GM21381 (cell line): ENCODE results near the gene MIR17HG.
"Not testable (repeated sequence)": the region's sequence is repeated elsewhere in the genome, so short reads cannot be mapped to it uniquely, and the experiment has no call there.

ENCODE experiments used
- ATAC-seq: cut with Tn5 transposase; IDR thresholded peaks from one replicate; pipeline ENCODE4 v1.9.1; 2021; ENCODE audit warnings: mild to moderate bottlenecking, moderate library complexity; ENCODE audit not compliant: unreplicated experiment

The MIR17HG gene

DNA sequence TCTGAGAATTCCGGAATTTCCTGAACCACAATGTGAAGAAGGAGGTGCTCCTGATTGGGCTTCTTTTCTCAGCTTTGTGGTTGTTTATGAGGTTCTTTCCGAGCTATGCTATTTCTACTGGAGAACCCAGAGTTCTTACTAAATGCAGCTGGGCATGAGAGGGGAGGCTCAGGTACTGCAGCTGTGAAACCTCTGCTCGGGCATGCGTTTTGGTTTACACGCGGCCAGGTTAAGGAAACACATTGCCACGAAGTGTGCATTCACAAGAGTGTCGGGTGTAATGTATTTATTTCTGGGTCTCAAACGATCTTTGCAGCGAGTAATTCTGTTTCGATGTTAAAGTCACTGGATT, 661 bp upstream of the MIR17HG start:
- peak; percentile 18 for ATAC-seq

DNA sequence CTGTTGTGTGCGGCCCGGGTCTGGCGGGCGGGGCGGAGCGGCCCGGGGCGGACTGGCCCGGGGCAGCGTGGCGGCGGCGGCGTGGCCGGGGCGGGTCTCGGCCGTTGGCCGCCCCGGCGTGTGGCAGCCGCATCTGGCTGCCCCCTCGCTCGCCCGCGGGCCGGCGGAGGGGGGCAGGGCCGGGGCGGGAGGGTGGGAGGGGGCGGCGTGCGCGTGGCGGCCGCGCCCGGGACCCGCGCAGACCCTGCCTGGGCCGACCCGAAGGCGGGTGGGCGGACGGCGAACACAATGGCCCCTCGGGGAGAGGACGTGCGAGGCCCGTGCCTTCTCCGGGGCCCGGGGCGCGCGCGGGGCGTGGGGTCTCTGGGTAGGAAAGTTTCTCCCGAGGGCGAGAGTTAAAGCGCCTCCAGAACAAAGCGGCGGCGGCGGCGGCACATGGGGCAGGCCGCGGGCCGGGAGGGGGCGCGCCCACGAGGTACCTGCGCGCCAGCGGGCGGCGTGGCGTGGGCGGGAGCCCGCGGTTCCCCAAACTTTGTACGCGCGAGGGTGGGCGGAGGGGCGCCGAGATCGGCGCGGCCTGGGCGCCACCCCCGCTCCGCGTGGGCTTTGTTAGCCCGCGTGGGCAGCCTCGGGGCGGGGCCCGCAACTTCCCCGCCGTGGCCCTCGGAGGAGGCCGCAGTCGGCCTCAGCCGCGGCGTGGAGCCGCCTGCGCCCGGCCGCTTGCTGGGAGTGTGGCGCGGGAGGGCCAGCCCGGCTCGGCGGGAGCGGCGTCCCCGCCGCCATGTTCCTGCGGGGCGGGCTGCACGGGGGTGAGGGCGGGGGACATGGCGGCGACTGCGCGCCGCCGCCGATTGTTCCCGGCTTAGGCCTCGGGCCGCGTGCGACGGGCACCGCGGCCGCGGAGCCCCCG, 764 bp downstream of the MIR17HG start:
- ATAC-seq, result peak; percentile 32

DNA sequence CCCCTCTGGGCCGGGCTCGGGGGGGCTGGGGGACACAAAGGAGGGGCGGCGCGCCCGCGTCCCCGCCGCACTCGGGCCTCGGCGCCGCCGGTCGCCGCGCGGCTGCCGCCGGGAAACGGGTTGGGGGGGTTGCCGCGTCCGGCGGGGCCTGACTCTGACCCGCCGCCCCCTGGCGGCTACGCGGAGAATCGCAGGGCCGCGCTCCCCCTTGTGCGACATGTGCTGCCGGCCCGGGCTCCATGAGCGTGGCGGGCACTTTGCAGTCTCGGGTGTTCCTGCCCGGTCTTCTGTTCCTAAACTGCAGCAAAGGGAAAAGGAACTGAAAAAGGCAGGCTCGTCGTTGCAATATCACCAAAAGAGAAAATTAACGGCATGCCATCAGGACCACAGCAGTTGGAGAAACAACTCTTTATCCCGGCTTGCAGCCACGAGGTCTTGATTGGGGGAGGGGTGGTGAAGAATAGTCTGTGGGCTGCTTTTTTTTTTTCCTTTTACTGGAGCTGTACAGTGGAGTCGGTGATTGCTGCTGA, 1.5 kb downstream of the MIR17HG start:
- ATAC-seq, result peak; percentile 48

DNA sequence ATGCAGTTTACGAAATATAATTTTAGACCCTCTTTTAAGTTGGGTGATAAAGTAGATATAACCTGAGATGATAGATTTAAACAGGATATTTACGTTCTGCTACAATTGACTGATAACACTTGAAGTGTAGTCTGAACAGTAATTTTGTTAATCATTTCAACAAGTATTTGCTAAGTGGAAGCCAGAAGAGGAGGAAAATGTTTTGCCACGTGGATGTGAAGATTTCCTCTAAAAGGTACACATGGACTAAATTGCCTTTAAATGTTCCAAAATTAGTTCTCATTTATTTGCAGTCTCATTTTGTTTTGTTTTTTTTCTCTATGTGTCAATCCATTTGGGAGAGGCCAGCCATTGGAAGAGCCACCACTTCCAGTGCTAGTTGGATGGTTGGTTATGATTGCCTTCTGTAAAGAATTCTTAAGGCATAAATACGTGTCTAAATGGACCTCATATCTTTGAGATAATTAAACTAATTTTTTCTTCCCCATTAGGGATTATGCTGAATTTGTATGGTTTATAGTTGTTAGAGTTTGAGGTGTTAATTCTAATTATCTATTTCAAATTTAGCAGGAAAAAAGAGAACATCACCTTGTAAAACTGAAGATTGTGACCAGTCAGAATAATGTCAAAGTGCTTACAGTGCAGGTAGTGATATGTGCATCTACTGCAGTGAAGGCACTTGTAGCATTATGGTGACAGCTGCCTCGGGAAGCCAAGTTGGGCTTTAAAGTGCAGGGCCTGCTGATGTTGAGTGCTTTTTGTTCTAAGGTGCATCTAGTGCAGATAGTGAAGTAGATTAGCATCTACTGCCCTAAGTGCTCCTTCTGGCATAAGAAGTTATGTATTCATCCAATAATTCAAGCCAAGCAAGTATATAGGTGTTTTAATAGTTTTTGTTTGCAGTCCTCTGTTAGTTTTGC, 2.8 kb downstream of the MIR17HG start:
- no peak for ATAC-seq

DNA sequence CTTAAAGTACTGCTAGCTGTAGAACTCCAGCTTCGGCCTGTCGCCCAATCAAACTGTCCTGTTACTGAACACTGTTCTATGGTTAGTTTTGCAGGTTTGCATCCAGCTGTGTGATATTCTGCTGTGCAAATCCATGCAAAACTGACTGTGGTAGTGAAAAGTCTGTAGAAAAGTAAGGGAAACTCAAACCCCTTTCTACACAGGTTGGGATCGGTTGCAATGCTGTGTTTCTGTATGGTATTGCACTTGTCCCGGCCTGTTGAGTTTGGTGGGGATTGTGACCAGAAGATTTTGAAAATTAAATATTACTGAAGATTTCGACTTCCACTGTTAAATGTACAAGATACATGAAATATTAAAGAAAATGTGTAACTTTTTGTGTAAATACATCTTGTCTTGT, 3.6 kb downstream of the MIR17HG start:
- ATAC-seq, result no peak

DNA sequence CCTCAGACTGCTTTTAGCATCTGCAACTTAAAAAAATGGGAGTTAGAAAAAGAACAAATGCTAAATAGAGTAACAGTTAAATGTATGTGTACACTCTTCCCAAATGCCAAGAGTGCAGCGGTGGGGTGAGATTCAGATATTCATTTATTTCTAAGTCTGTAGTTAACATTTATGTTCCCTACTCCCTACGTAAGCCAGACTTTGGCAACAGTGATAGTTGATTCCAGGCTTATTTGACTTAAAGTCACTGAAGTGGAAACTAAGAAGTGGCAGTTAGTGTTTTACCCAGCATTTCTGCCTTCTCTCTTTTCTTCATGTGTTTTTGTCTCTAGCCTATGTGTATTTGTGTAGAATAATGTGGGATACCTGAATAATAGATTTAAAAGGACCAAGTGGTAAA, 4.5 kb downstream of the MIR17HG start:
- ATAC-seq, result no peak

GRCh38 chr13:91352891-91353290, 5.4 kb downstream of the MIR17HG start:
- not testable (repeated sequence) for ATAC-seq

DNA sequence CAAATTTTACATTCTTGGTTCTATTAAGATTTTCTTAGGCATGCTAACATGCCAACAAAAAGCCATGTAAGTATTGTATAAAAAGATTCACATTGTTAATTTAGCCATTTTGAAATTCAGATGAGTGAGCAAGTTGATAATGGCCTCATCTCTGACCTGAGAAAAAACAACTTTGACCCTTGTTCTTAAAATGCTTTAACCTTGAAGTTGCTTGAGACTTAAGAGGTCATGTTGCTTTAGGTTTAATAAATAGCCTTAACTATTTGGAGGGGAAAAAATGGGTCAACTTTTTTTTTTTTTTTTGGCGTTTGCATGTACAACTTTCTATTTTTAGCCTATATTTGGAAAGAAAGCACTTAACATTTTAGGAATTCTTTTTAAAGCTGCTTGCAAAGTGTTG, 6.0 kb downstream of the MIR17HG start:
- no peak for ATAC-seq

- ATAC-seq, result no peak
These were observed 7.8 kb downstream of the MIR17HG start for GRCh38 chr13:91355099-91355825.

DNA sequence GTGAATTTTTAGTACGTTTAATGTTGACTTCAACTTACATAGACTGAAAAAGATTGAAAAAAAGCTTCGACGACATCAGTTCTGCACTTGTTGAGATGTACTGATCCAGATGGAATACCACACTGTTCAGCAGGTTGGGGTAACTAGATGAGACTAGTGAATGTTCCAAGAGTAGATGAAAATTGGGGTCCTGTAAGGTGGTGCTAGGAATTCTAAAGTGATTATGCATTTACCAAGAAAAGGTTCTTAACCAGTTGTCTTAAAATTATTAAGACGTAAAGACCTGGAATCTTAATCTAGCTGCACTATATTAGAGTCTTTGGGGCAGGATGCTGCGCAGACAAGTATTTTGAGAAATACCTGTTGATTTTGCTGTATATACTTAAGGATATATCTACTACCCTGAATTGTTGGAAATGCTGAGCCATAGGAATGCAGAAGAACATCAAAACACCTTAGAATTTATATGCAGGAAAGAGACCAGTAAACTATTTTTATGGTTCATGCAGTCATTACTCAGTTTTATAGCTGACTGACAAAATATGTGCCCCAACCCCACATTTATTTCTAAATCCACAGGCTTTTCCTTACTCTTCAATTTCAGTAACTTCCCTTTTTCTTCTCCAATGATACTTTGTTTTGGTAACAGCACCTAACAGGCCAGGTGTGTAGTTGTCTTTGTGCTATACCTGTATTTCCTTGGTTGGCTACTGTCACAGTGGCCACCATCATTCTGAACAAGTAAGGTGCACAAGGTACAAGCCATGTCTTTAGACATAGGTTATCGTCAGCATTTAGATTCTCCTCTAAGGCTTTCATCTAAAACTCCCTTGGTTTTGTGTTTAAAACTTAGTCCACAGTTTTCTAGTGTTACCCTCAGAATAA, 8.6 kb downstream of the MIR17HG start:
- ATAC-seq, result no peak

GRCh38 chr13:91356919-91357612, 9.6 kb downstream of the MIR17HG start:
- no peak for ATAC-seq

DNA sequence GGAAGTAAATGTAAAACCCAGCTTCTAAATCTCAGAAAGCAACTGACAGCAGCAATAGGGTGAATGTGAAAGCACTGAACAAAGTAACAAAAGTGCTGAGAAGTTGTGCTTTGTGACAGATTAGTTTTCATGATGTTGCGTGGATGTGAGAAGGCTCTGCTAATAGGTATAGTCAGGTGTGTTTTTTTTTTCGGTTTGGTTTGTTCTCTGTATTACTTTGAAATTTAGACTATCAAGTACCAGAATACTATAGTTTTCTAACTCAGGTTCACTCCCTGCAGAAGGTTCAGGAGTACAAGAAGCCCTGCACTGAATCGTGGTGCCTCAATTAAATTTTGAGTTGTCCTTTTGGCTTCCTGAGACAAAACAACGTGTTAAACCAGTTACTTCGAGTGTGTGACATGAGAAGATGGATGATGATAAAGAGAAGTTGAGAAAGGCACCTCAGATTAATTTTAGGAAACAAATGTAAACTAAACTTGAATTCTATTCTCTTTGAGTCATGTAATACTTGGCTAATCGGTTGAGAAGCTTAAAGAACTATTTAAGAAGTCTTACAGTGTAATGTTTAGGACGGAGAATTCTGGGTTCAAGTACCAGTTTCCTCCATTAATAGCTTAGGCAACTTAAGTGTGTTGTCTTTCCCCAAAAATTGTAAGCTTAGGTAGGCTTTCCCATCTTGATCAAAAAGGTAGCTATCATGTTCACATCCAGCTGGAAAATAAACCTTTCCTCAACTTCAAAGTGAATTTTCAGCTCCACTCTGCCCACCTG, 10.3 kb downstream of the MIR17HG start:
- no peak for ATAC-seq

DNA sequence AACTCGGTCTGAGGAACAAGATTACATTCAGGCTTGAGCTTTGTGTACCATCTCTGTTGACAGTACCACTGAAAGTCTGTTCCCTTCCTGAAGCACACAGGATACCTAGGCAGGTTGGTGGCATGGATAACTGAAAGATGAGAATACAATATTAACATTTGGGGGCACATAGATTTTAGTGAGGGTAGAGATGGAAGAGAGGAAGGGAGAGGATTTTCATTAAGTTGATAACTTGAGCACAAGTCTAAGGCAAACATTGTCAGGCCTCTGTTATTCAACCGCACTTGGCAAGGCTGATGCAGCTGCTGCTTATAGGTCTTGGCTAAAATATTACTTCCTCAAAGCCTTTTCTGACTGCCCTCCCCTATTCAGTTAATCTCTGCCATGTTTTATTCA, 10.9 kb downstream of the MIR17HG start:
- ATAC-seq, result no peak

DNA sequence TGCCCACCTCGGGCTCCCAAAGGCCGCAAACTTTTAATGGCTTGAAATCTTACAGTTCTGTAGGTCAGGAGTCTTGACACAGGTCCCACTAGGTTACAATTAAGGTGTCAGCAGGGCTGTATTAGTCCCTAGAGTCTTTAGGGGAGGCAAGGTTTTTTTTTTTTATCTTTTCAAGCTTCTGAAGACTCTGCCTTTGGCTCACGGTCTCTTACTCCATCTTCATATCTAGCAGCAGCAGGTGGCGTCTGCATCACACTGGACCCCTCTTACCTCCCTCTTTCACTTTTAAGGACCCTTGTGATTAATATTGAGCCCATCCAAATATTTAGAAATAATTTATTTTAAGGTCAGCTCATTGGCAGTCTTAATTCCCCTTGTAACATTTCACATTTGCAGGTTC, 11.6 kb downstream of the MIR17HG start:
- no peak for ATAC-seq

DNA sequence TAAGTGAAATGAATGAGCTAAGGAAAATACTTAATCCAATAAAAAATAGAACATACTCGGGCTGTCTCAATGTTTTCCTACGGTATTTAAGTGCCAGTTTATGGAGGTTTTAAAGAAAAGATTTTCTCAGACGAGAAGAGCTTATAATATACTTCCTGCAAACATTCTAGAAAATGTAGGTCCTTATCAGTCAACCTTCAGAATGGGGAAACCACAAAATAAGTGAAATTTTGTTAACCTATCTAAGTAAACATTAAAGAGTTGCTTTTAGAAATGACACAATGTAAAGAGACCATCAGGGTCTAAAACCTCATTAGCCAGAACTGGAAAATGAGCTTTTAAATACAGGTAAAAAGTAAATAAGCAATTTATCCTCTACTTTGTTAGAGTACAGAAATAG, 12.1 kb downstream of the MIR17HG start:
- ATAC-seq, result no peak

GRCh38 chr13:91360246-91360751, 12.8 kb downstream of the MIR17HG start:
- ATAC-seq, result no peak

DNA sequence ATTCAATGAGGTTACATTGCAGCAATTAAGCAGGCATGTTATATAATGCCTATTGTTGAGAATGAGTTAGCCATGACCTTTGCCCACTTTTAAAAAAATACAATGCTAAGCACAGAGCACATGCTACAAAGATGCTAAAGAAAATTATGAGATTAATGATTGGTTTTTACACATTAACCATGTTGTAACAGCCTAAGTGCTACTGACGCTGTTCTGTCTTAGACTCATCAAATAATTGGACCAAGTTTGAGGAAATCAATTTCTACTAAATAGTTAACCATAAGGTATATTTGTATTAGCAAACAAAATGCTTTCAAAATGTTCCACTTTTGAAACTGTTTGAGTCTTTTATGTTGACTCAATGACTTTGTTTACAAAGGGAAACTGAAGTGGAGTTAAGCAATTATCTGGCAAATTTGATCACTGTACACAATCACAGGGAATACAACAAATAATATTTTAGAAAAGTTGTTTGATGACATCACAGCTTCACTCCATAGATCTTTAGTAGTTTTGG, 14.3 kb downstream of the MIR17HG start:
- no peak for ATAC-seq

- no peak for ATAC-seq
These were observed 15.4 kb downstream of the MIR17HG start for GRCh38 chr13:91362908-91363307.
